ENCODE measurements around the gene LRRC73. TPM values are rescaled to one million over a fixed set of nuclear protein-coding genes. Genes with fewer than 3 reads are reported as not detected.

Gene LRRC73
- total and polyA plus RNA-seq, 2 of the 8 experiments (the other 6 are each of a cell fraction or from before 2014, with no cell fraction given) = 0.24 to 0.26 TPM

DNA sequence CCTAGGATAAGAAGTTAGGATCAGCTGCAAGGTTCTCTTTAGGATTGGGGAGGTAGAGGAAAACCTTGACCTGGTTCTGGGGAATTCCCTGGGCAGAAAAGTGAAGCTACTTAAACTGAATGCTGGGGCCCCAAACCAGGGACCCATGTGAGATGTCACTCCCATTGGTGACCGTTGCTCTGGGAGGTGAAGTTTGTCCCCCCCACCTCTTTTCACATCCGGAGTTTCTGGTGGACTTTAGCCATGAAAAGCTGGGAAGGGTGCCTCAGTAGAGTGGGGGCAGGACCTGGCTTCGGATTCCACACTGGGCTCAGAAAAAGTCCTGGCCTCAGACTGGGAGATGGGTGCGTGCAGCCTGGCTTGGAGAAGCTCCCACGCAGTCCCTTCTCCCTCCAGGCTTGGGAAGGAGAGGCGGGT is 19.6 kb downstream of the LRRC73 start:
- peaks cover 20 to 41% of the 10 kb centered on the region in 2 experiments for H4K20me1 ChIP-seq (replicated peaks in 1 of 2; ENCODE audit: control insufficient read depth in 1 of 2, insufficient read depth in 2 of 2, low read length in 2 of 2)
- no peak overlapping the region for H4K91ac ChIP-seq (replicated peaks; ENCODE audit: insufficient read length, low read length)
- CTCF ChIA-PET (ENCODE audit: partially characterized antibody) = interaction anchor here (24.2 to 32.9 kb wide), 3 partner anchors 7 to 34 kb away, joined by 495 to 536 read pairs (median 536); partner anchors contain the start of genes DLK2, LRRC73 and TJAP1

More for the DNA sequence above, 19.6 kb downstream of the LRRC73 start:
- Histone ChIP-seq H2BK12ac (ENCODE audit: low read depth, low read length) (no peak overlapping the region), H3K14ac (ENCODE audit: insufficient read length) (no peak overlapping the region), H2BK5ac (ENCODE audit: low read depth, low read length) (no peak overlapping the region), H3K4me2 (ENCODE audit: insufficient read depth in 1 of 2, low read depth in 2 of 2, low read length in 2 of 2) (no peak overlapping the region), H3K56ac (replicated peaks; ENCODE audit: insufficient read length, low read depth, low read length) (no peak overlapping the region), H3K4me3 (ENCODE audit: extremely low read depth in 1 of 4, insufficient read depth in 2 of 4, low read depth in 3 of 4, low read length in 4 of 4) (no peak overlapping the region), H3K23me2 (ENCODE audit: low read depth, low read length) (no peaks in the 10 kb centered on the region), H2AFZ (ENCODE audit: low read length) (no peak overlapping the region), H2BK120ac (replicated peaks; ENCODE audit: low read depth, low read length) (no peak overlapping the region), H2BK15ac (ENCODE audit: low read length) (no peak overlapping the region), H3K9me3 (ENCODE audit: insufficient read depth in 2 of 2, low read depth in 1 of 2, low read length in 1 of 2) (no peaks in the 10 kb centered on the region), H4K8ac (ENCODE audit: extremely low read depth, insufficient read depth, low read length) (no peak overlapping the region), H2BK20ac (ENCODE audit: low read length) (no peak overlapping the region), H3K27me3 (replicated peaks in 1 of 4; ENCODE audit: control insufficient read depth in 3 of 4, extremely low read depth in 1 of 4, insufficient read depth in 3 of 4, low read length in 3 of 4) (no peaks in the 10 kb centered on the region), H3K9ac (replicated peaks in 1 of 4; ENCODE audit: extremely low read depth in 1 of 4, low read depth in 3 of 4, low read length in 3 of 4) (no peak overlapping the region), H2AK5ac (ENCODE audit: low read depth, low read length) (no peak overlapping the region), H3K4ac (replicated peaks; ENCODE audit: insufficient read length, low read depth, low read length) (no peak overlapping the region), H3K23ac (ENCODE audit: insufficient read length) (no peak overlapping the region), H3K4me1 (replicated peaks in 1 of 4; ENCODE audit: control insufficient read depth in 3 of 4, insufficient read depth in 4 of 4, low read length in 3 of 4) (peaks cover 3 to 14% (median 8%) of the 10 kb centered on the region in 4 experiments; a peak in 6 of 7 replicates), H3K79me2 (ENCODE audit: control insufficient read depth in 1 of 2, insufficient read depth in 2 of 2, low read length in 2 of 2) (peaks cover 4 to 66% of the 10 kb centered on the region in 2 experiments), H3K18ac (ENCODE audit: extremely low read depth, low read length) (no peak overlapping the region), H3K36me3 (ENCODE audit: control insufficient read depth in 2 of 4, insufficient read depth in 4 of 4, low read length in 3 of 4) (0 out of 8 replicates have a peak, but pooled peaks cover 0 to 1% (median 0%) of the 10 kb centered on the region in 4 experiments), H4K5ac (ENCODE audit: insufficient read length, low read depth, low read length) (no peak overlapping the region), H3K27ac (ENCODE audit: low read depth, low read length) (no peak overlapping the region), H3K79me1 (ENCODE audit: low read depth, low read length) (peaks cover 28% of the 10 kb centered on the region)
- POLR2A ChIA-PET (ENCODE audit: partially characterized antibody) = interaction anchor here (0.9 to 4.1 kb wide), 6 partner anchors 11 to 63 kb away, joined by 3 to 19 read pairs (median 6); partner anchors contain the start of genes ABCC10, LRRC73 and TJAP1
- 96% methylated on average over 6 of the region's 6 CpGs; no CpG with 5 or more reads in 1 of the 2 experiments for WGBS, 2 experiments (ENCODE audit: extremely low coverage in 1 of 2, insufficient coverage in 1 of 2, insufficient read length in 1 of 2, insufficient replicate concordance in 2 of 2, low coverage in 1 of 2, low lambda C conversion rate in 2 of 2, missing lambda C conversion rate in 1 of 2)
- TF ChIP-seq, protein P1, sequence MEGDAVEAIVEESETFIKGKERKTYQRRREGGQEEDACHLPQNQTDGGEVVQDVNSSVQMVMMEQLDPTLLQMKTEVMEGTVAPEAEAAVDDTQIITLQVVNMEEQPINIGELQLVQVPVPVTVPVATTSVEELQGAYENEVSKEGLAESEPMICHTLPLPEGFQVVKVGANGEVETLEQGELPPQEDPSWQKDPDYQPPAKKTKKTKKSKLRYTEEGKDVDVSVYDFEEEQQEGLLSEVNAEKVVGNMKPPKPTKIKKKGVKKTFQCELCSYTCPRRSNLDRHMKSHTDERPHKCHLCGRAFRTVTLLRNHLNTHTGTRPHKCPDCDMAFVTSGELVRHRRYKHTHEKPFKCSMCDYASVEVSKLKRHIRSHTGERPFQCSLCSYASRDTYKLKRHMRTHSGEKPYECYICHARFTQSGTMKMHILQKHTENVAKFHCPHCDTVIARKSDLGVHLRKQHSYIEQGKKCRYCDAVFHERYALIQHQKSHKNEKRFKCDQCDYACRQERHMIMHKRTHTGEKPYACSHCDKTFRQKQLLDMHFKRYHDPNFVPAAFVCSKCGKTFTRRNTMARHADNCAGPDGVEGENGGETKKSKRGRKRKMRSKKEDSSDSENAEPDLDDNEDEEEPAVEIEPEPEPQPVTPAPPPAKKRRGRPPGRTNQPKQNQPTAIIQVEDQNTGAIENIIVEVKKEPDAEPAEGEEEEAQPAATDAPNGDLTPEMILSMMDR (IDR thresholded peaks at IDR 0.05; ENCODE audit: control extremely low read depth in 1 of 3, insufficient read depth in 1 of 3, low read depth in 1 of 3, low read length in 3 of 3) = no peak
- TF ChIP-seq MAFK (IDR thresholded peaks at IDR 0.05; ENCODE audit: low read depth, low read length) = no peak
- no peak for TF ChIP-seq TBP (IDR thresholded peaks at IDR 0.05; ENCODE audit: low read depth, low read length)
- no peak for TF ChIP-seq KDM1A (IDR thresholded peaks at IDR 0.05; ENCODE audit: borderline replicate concordance, low read length)
- TF ChIP-seq EP300 (IDR thresholded peaks at IDR 0.05; ENCODE audit: borderline replicate concordance in 1 of 2, low read depth in 2 of 2, low read length in 2 of 2) = no peak
- TF ChIP-seq JUND (IDR thresholded peaks at IDR 0.05; ENCODE audit: low read length) = no peak
- TF ChIP-seq, protein P2, sequence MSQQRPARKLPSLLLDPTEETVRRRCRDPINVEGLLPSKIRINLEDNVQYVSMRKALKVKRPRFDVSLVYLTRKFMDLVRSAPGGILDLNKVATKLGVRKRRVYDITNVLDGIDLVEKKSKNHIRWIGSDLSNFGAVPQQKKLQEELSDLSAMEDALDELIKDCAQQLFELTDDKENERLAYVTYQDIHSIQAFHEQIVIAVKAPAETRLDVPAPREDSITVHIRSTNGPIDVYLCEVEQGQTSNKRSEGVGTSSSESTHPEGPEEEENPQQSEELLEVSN (IDR thresholded peaks at IDR 0.05) = no peak
- FAIRE-seq (no peak), DNase-seq (ENCODE audit: low read depth in 1 of 2, low spot score in 2 of 2) (no peak)
